Adrenal gland (tissue), 12 donors: Measurements from ENCODE around the gene HS6ST2. TPM values are rescaled to one million over a fixed set of nuclear protein-coding genes. Genes with fewer than 3 reads are reported as not detected.

ENCODE experiments used
- DNase-seq, 7 donors: peaks; one replicate each; pipeline ENCODE4 v3.0.0-alpha.2; 2019 to 2020
- H3K27ac ChIP-seq, 5 donors: fragments of 200-600 bp; sonication (generic) in 4 of 5; 1 replicate in 3 of 5; 2 replicates in 2 of 5; pipeline versions ENCODE4 v1.5.1 to v1.8.0; 2016 to 2020; ENCODE audit warnings: mild to moderate bottlenecking in 1 of 5
- H3K27me3 ChIP-seq: fragments of 200-600 bp; 2 replicates; pipeline ENCODE4 v1.8.0; 2021
- H3K36me3 ChIP-seq, 2 donors: fragments of 200-600 bp; replicated peaks in 1 of 2; 1 replicate in 1 of 2; 2 replicates in 1 of 2; pipeline versions ENCODE4 v1.5.1 to v1.8.0; 2018 to 2022
- H3K4me1 ChIP-seq, 2 donors: fragments of 200-600 bp; replicated peaks in 1 of 2; 1 replicate in 1 of 2; 2 replicates in 1 of 2; pipeline versions ENCODE4 v1.5.1 to v1.8.0; 2018 to 2021
- H3K4me3 ChIP-seq, 4 donors: fragments of 200-600 bp; sonication (generic) in 3 of 4; one replicate each; pipeline ENCODE4 v1.5.1; 2016 to 2018
- H3K9me3 ChIP-seq, 3 donors: fragments of 200-600 bp; sonication (generic) in 1 of 3; replicated peaks in 1 of 3; 1 replicate in 2 of 3; 2 replicates in 1 of 3; pipeline versions ENCODE4 v1.5.1 to v1.8.0; 2016 to 2021
- CTCF ChIP-seq, 6 experiments: fragments of 450-650 bp in 4 of 6; fragments of 200-600 bp in 2 of 6; sonication (generic) in 1 of 6; IDR thresholded peaks; 1 replicate in 5 of 6; 2 replicates in 1 of 6; pipeline versions ENCODE4 v1.5.1 to v1.8.0; 2016 to 2021; ENCODE audit warnings: antibody characterized with exemption in 6 of 6, mild to moderate bottlenecking in 2 of 6, moderate library complexity in 1 of 6
- POLR2A ChIP-seq, 2 donors: fragments of 450-650 bp; IDR thresholded peaks; one replicate each; pipeline ENCODE4 v1.6.1; 2017; ENCODE audit warnings: antibody characterized with exemption in 2 of 2, mild to moderate bottlenecking in 2 of 2, moderate library complexity in 1 of 2
- WGBS, 4 donors: extraction: QIAGEN DNeasy Blood & Tissue Kit in 2 of 4; methylation state at CpG; one replicate each; pipeline versions ENCODE4 v1.1.5 to v1.1.7; 2013 to 2017; 5-methylcytosine and 5-hydroxymethylcytosine counted together
- intact Hi-C, 2 donors: fragments of 100-400 bp; cut with DNase I; formaldehyde crosslinking; loops; one replicate each; pipeline versions ENCODE4 v1.14.1 to v1.15.0; 2022 to 2023
- polyA plus RNA-seq, 3 donors: library from polyadenylated mRNA; stranded (reverse); fragments of 200-250 nt in 2 of 3; fragments of 350-450 nt in 1 of 3; fragmentation: Illumina TruSeq in 1 of 3; extraction: RNeasy Lipid Tissue Mini Kit (QIAGEN cat#74804) in 1 of 3; gene quantifications; one replicate each; pipeline ENCODE4 v1.2.3, GENCODE V29; 2013 to 2014
- total RNA-seq, 9 donors: library from RNA; depleted of rRNA in 4 of 9; stranded (reverse); fragments of >200 nt in 4 of 9; fragments of 120-200 nt in 1 of 9; fragmentation: NEBNext Ultra II Directional in 1 of 9; extraction: Animal tissue kit (Norgen Biotek cat#: 25700) in 1 of 9; gene quantifications; one replicate each; pipeline versions ENCODE4 v1.1.0 to v1.2.4, GENCODE V29; 2013 to 2023
- donor health status: healthy with polysubstance abuse.
- donor health status: Bipolar disorder and iron deficiency.
- donor health status: DM: yes; HTN: yes; CAD: no.
- donor health status: DM: no; HTN: no; CAD: no.
- donor health status: DM: no; HTN: no; CAD: no.
- donor health status: DM: yes; HTN: yes; CAD: no.

The HS6ST2 gene
- total and polyA plus RNA-seq, 12 donors, result 0.24 to 6.0 (median 1.3) TPM

GRCh38 chrX:132676561-132677186 lies 281.8 kb downstream of the HS6ST2 start:
- Histone ChIP-seq H3K27ac (no peak overlapping the region), H3K4me1 (no peaks in the 10 kb centered on the region), H3K36me3 (no peaks in the 10 kb centered on the region), H3K9me3 (no peaks in the 10 kb centered on the region), H3K4me3 (no peak overlapping the region), H3K27me3 (peaks cover 11% of the 10 kb centered on the region)
- no peak for DNase-seq
- 51 to 60% (median 57%) methylated on average over 3 to 4 of the region's 4 CpGs for WGBS, 4 donors
- intact Hi-C loops, result no loop called here
- TF ChIP-seq POLR2A (IDR thresholded peaks at IDR 0.05) (no peak), CTCF (IDR thresholded peaks at IDR 0.05) (no peak)

GRCh38 chrX:132676102-132676501 lies 282.3 kb downstream of the HS6ST2 start:
- peaks cover 11% of the 10 kb centered on the region for H3K27me3 ChIP-seq
- TF ChIP-seq POLR2A (IDR thresholded peaks at IDR 0.05), result no peak
- no peak for TF ChIP-seq CTCF (IDR thresholded peaks at IDR 0.05)
- 62 to 80% (median 75%) methylated on average over 3 of the region's 3 CpGs for WGBS, 4 donors
- H3K36me3 ChIP-seq, result no peaks in the 10 kb centered on the region
- no peaks in the 10 kb centered on the region for H3K4me1 ChIP-seq
- H3K27ac ChIP-seq, result no peak overlapping the region
- intact Hi-C loops, result no loop called here
- DNase-seq, result no peak
- H3K9me3 ChIP-seq, result no peaks in the 10 kb centered on the region
- H3K4me3 ChIP-seq, result no peak overlapping the region

- Histone ChIP-seq H3K9me3 (no peaks in the 10 kb centered on the region), H3K27me3 (peaks cover 10% of the 10 kb centered on the region), H3K4me3 (no peak overlapping the region), H3K4me1 (no peaks in the 10 kb centered on the region), H3K36me3 (no peaks in the 10 kb centered on the region), H3K27ac (no peak overlapping the region)
- DNase-seq, result no peak
- intact Hi-C loops, result no loop called here
- WGBS, 4 donors, result 23 to 56% (median 28%) methylated on average over 1 of the region's 1 CpG
- no peak for TF ChIP-seq CTCF (IDR thresholded peaks at IDR 0.05)
- no peak for TF ChIP-seq POLR2A (IDR thresholded peaks at IDR 0.05)
These were observed 285.1 kb downstream of the HS6ST2 start for GRCh38 chrX:132673331-132673730.

- no peak for TF ChIP-seq POLR2A (IDR thresholded peaks at IDR 0.05)
- no peak for TF ChIP-seq CTCF (IDR thresholded peaks at IDR 0.05)
- H3K36me3 ChIP-seq, result no peaks in the 10 kb centered on the region
- H3K4me1 ChIP-seq, result no peaks in the 10 kb centered on the region
- H3K27ac ChIP-seq, result no peak overlapping the region
- peaks cover 5% of the 10 kb centered on the region for H3K27me3 ChIP-seq
- H3K4me3 ChIP-seq, result no peak overlapping the region
- no peak for DNase-seq
- no peaks in the 10 kb centered on the region for H3K9me3 ChIP-seq
- 54 to 74% (median 68%) methylated on average over 3 of the region's 3 CpGs for WGBS, 4 donors
- intact Hi-C loops, result no loop called here
These were observed 287.2 kb downstream of the HS6ST2 start for GRCh38 chrX:132671229-132671641.
